ENCODE data around the gene IFNAR1. TPM values are rescaled to one million over a fixed set of nuclear protein-coding genes. Genes with fewer than 3 reads are reported as not detected.

Gene IFNAR1
- total and polyA plus RNA-seq, 2 experiments from 2014 or later: 26.9 to 33.4 TPM

GRCh38 chr21:33292724-33293123 is 32.0 kb upstream of the IFNAR1 start:
- Histone ChIP-seq H3K27me3 (no peaks in the 10 kb centered on the region), H3K4me1 (ENCODE audit: insufficient read depth) (no peaks in the 10 kb centered on the region), H3K36me3 (replicated peaks; ENCODE audit: insufficient read depth, low read depth) (no peaks in the 10 kb centered on the region), H3K79me2 (no peaks in the 10 kb centered on the region), H3K9me2 (replicated peaks; ENCODE audit: insufficient read depth) (no peaks in the 10 kb centered on the region), H3K9me3 (ENCODE audit: low read depth) (no peaks in the 10 kb centered on the region), H3K27ac (no peak overlapping the region), H4K20me1 (ENCODE audit: insufficient read depth, poor library complexity, severe bottlenecking) (no peaks in the 10 kb centered on the region), H3K4me3 (no peak overlapping the region), H2AFZ (no peak overlapping the region), H3K4me2 (no peak overlapping the region)
- no peak for DNase-seq (ENCODE audit: low spot score)
- TF ChIP-seq EZH2phosphoT487 (IDR thresholded peaks at IDR 0.05; ENCODE audit: low read depth, severe bottlenecking, unreplicated experiment) (no peak), CTCF (IDR thresholded peaks at IDR 0.05; ENCODE audit: poor library complexity) (no peak), EZH2 (IDR thresholded peaks at IDR 0.05; ENCODE audit: borderline replicate concordance) (no peak)
- 95% methylated on average over 5 of the region's 5 CpGs for WGBS (ENCODE audit: low lambda C conversion rate, missing lambda C conversion rate)

GRCh38 chr21:33293136-33293535 is 31.6 kb upstream of the IFNAR1 start:
- H3K79me2 ChIP-seq: no peaks in the 10 kb centered on the region
- TF ChIP-seq EZH2 (IDR thresholded peaks at IDR 0.05; ENCODE audit: borderline replicate concordance): no peak
- no peak for TF ChIP-seq CTCF (IDR thresholded peaks at IDR 0.05; ENCODE audit: poor library complexity)
- TF ChIP-seq EZH2phosphoT487 (IDR thresholded peaks at IDR 0.05; ENCODE audit: low read depth, severe bottlenecking, unreplicated experiment): no peak
- H3K9me3 ChIP-seq (ENCODE audit: low read depth): no peaks in the 10 kb centered on the region
- H3K4me1 ChIP-seq (ENCODE audit: insufficient read depth): no peaks in the 10 kb centered on the region
- H3K36me3 ChIP-seq (replicated peaks; ENCODE audit: insufficient read depth, low read depth): no peaks in the 10 kb centered on the region
- H3K4me2 ChIP-seq: no peak overlapping the region
- no peak for DNase-seq (ENCODE audit: low spot score)
- H3K27me3 ChIP-seq: no peaks in the 10 kb centered on the region
- no peak overlapping the region for H3K27ac ChIP-seq
- no peaks in the 10 kb centered on the region for H4K20me1 ChIP-seq (ENCODE audit: insufficient read depth, poor library complexity, severe bottlenecking)
- H3K9me2 ChIP-seq (replicated peaks; ENCODE audit: insufficient read depth): no peaks in the 10 kb centered on the region
- no peak overlapping the region for H3K4me3 ChIP-seq
- 93% methylated on average over 7 of the region's 7 CpGs for WGBS (ENCODE audit: low lambda C conversion rate, missing lambda C conversion rate)
- no peak overlapping the region for H2AFZ ChIP-seq

- Histone ChIP-seq H2AFZ (no peak overlapping the region), H4K20me1 (ENCODE audit: insufficient read depth, poor library complexity, severe bottlenecking) (no peaks in the 10 kb centered on the region), H3K9me2 (replicated peaks; ENCODE audit: insufficient read depth) (no peaks in the 10 kb centered on the region), H3K9me3 (ENCODE audit: low read depth) (no peaks in the 10 kb centered on the region), H3K27me3 (no peaks in the 10 kb centered on the region), H3K27ac (no peak overlapping the region), H3K4me3 (no peak overlapping the region), H3K36me3 (replicated peaks; ENCODE audit: insufficient read depth, low read depth) (no peaks in the 10 kb centered on the region), H3K79me2 (no peaks in the 10 kb centered on the region), H3K4me1 (ENCODE audit: insufficient read depth) (no peaks in the 10 kb centered on the region), H3K4me2 (no peak overlapping the region)
- TF ChIP-seq EZH2 (IDR thresholded peaks at IDR 0.05; ENCODE audit: borderline replicate concordance) (no peak), CTCF (IDR thresholded peaks at IDR 0.05; ENCODE audit: poor library complexity) (no peak), EZH2phosphoT487 (IDR thresholded peaks at IDR 0.05; ENCODE audit: low read depth, severe bottlenecking, unreplicated experiment) (no peak)
- DNase-seq (ENCODE audit: low spot score): no peak
- 63% methylated on average over 7 of the region's 7 CpGs for WGBS (ENCODE audit: low lambda C conversion rate, missing lambda C conversion rate)
Observed at GRCh38 chr21:33293811-33294216, 31.0 kb upstream of the IFNAR1 start.

GRCh38 chr21:33296156-33296555 is 28.6 kb upstream of the IFNAR1 start:
- Histone ChIP-seq H3K4me1 (ENCODE audit: insufficient read depth) (peaks cover 1% of the 10 kb centered on the region), H3K79me2 (no peaks in the 10 kb centered on the region), H3K9me3 (ENCODE audit: low read depth) (no peaks in the 10 kb centered on the region), H4K20me1 (ENCODE audit: insufficient read depth, poor library complexity, severe bottlenecking) (no peaks in the 10 kb centered on the region), H3K4me3 (no peak overlapping the region), H2AFZ (no peak overlapping the region), H3K27me3 (no peaks in the 10 kb centered on the region), H3K9me2 (replicated peaks; ENCODE audit: insufficient read depth) (no peaks in the 10 kb centered on the region), H3K36me3 (replicated peaks; ENCODE audit: insufficient read depth, low read depth) (no peaks in the 10 kb centered on the region), H3K27ac (no peak overlapping the region), H3K4me2 (no peak overlapping the region)
- no peak for TF ChIP-seq EZH2phosphoT487 (IDR thresholded peaks at IDR 0.05; ENCODE audit: low read depth, severe bottlenecking, unreplicated experiment)
- no peak for TF ChIP-seq CTCF (IDR thresholded peaks at IDR 0.05; ENCODE audit: poor library complexity)
- TF ChIP-seq EZH2 (IDR thresholded peaks at IDR 0.05; ENCODE audit: borderline replicate concordance): no peak
- WGBS (ENCODE audit: low lambda C conversion rate, missing lambda C conversion rate): 96% methylated on average over 6 of the region's 6 CpGs
- DNase-seq (ENCODE audit: low spot score): no peak

All from hepatocyte (in vitro differentiated cells).